Hepatocyte (in vitro differentiated cells): Measurements from ENCODE around the gene GALNT17. TPM values are rescaled to one million over a fixed set of nuclear protein-coding genes. Genes with fewer than 3 reads are reported as not detected.

Source experiments
- DNase-seq: peaks from one replicate; pipeline ENCODE4 v3.0.0-alpha.2; 2016; ENCODE audit warnings: low spot score
- H2AFZ ChIP-seq: fragments of 200-600 bp; sonication (generic); 2 replicates; pipeline ENCODE4 v1.6.0; 2016; ENCODE audit warnings: antibody characterized with exemption, mild to moderate bottlenecking
- H3K27ac ChIP-seq: fragments of 200-600 bp; sonication (generic); 2 replicates; pipeline ENCODE4 v1.5.1; 2016; ENCODE audit warnings: mild to moderate bottlenecking
- H3K27me3 ChIP-seq: fragments of 200-600 bp; sonication (generic); 2 replicates; pipeline ENCODE4 v1.6.1; 2016
- H3K36me3 ChIP-seq: fragments of 200-600 bp; sonication (generic); replicated peaks from 2 replicates; pipeline ENCODE4 v1.5.1; 2016; ENCODE audit warnings: low read depth; ENCODE audit not compliant: insufficient read depth
- H3K4me1 ChIP-seq: fragments of 200-600 bp; sonication (generic); 2 replicates; pipeline ENCODE4 v1.5.1; 2016; ENCODE audit warnings: mild to moderate bottlenecking, moderate library complexity; ENCODE audit not compliant: insufficient read depth
- H3K4me2 ChIP-seq: fragments of 200-600 bp; sonication (generic); 2 replicates; pipeline ENCODE4 v1.6.0; 2016
- H3K4me3 ChIP-seq: fragments of 200-600 bp; sonication (generic); 2 replicates; pipeline ENCODE4 v1.5.1; 2016; ENCODE audit warnings: mild to moderate bottlenecking
- H3K79me2 ChIP-seq: fragments of 200-600 bp; sonication (generic); 2 replicates; pipeline ENCODE4 v1.6.0; 2017; ENCODE audit warnings: mild to moderate bottlenecking
- H3K9me2 ChIP-seq: fragments of 200-600 bp; sonication (generic); replicated peaks from 2 replicates; pipeline ENCODE4 v1.6.0; 2017; ENCODE audit warnings: mild to moderate bottlenecking; ENCODE audit not compliant: insufficient read depth
- H3K9me3 ChIP-seq: fragments of 200-600 bp; sonication (generic); 2 replicates; pipeline ENCODE4 v1.5.1; 2016; ENCODE audit warnings: low read depth, mild to moderate bottlenecking
- H4K20me1 ChIP-seq: fragments of 200-600 bp; sonication (generic); 2 replicates; pipeline ENCODE4 v1.6.0; 2016; ENCODE audit warnings: mild to moderate bottlenecking; ENCODE audit not compliant: insufficient read depth, poor library complexity, severe bottlenecking
- EZH2 ChIP-seq: fragments of 200-600 bp; sonication (generic); IDR thresholded peaks from 2 replicates; pipeline ENCODE4 v1.6.1; 2016; ENCODE audit warnings: antibody characterized with exemption, mild to moderate bottlenecking, borderline replicate concordance
- EZH2phosphoT487 ChIP-seq: fragments of 200-600 bp; sonication (generic); IDR thresholded peaks from one replicate; pipeline ENCODE4 v1.6.1; 2018; ENCODE audit warnings: antibody characterized with exemption, mild to moderate bottlenecking, low read depth, moderate library complexity; ENCODE audit not compliant: unreplicated experiment, severe bottlenecking
- WGBS: methylation state at CpG from one replicate; pipeline ENCODE4 v1.1.6; 2016; ENCODE audit warnings: low lambda C conversion rate; ENCODE audit errors: missing lambda C conversion rate; 5-methylcytosine and 5-hydroxymethylcytosine counted together
- polyA plus RNA-seq: library from polyadenylated mRNA; unstranded; fragments of >200 nt; fragmentation: Nextera tagmentation; extraction: Ambion mirVana; gene quantifications from 2 replicates; pipeline ENCODE4 v1.2.1, GENCODE V29; 2016
- total RNA-seq: library from RNA; depleted of rRNA; stranded (reverse); fragments of >200 nt; gene quantifications from 2 replicates; pipeline ENCODE4 v1.2.3, GENCODE V29; 2014
- TF ChIP-seq, protein P1 (sequence below): fragments of 200-600 bp; sonication (generic); IDR thresholded peaks from 2 replicates; pipeline ENCODE4 v1.5.1; 2016; ENCODE audit warnings: antibody characterized with exemption, mild to moderate bottlenecking; ENCODE audit not compliant: poor library complexity

Gene GALNT17
- total and polyA plus RNA-seq, 2 experiments from 2014 or later: 4.3 to 8.1 TPM

DNA sequence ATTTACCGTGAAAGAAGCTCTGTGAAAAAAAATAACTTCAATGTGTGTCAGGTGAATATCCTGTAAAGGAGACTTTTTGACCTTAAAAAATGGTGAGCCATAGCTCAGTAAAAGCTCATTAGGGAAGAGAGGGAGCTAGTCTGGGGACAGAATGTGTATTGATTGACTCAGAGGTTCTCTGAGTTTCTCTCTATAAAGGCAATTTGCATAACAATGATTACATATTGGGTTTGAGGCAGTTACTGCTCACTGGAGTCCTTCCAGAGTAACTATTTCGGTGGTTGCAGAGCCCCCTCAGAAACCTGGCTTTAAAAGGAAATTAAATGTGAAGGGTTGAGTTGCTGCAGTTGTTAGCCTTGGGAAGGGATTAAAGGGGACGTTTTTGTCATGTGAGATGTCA lies 181.6 kb downstream of the GALNT17 start:
- Histone ChIP-seq H3K9me3 (no peaks in the 10 kb centered on the region), H2AFZ (no peak overlapping the region), H3K27me3 (no peaks in the 10 kb centered on the region), H3K4me1 (no peaks in the 10 kb centered on the region), H4K20me1 (no peaks in the 10 kb centered on the region), H3K9me2 (no peaks in the 10 kb centered on the region), H3K79me2 (no peaks in the 10 kb centered on the region), H3K4me2 (no peak overlapping the region), H3K27ac (no peak overlapping the region), H3K4me3 (no peak overlapping the region), H3K36me3 (no peaks in the 10 kb centered on the region)
- no peak for DNase-seq
- TF ChIP-seq, protein P1, sequence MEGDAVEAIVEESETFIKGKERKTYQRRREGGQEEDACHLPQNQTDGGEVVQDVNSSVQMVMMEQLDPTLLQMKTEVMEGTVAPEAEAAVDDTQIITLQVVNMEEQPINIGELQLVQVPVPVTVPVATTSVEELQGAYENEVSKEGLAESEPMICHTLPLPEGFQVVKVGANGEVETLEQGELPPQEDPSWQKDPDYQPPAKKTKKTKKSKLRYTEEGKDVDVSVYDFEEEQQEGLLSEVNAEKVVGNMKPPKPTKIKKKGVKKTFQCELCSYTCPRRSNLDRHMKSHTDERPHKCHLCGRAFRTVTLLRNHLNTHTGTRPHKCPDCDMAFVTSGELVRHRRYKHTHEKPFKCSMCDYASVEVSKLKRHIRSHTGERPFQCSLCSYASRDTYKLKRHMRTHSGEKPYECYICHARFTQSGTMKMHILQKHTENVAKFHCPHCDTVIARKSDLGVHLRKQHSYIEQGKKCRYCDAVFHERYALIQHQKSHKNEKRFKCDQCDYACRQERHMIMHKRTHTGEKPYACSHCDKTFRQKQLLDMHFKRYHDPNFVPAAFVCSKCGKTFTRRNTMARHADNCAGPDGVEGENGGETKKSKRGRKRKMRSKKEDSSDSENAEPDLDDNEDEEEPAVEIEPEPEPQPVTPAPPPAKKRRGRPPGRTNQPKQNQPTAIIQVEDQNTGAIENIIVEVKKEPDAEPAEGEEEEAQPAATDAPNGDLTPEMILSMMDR: no peak
- 51% methylated on average over 3 of the region's 3 CpGs for WGBS

GRCh38 chr7:71320916-71321315 lies 189.0 kb downstream of the GALNT17 start:
- Histone ChIP-seq H3K27me3 (no peaks in the 10 kb centered on the region), H3K79me2 (no peaks in the 10 kb centered on the region), H3K36me3 (no peaks in the 10 kb centered on the region), H3K27ac (no peak overlapping the region), H2AFZ (no peak overlapping the region), H3K9me3 (no peaks in the 10 kb centered on the region), H3K4me3 (no peak overlapping the region), H3K4me2 (no peak overlapping the region), H3K4me1 (no peaks in the 10 kb centered on the region), H3K9me2 (no peaks in the 10 kb centered on the region), H4K20me1 (no peaks in the 10 kb centered on the region)
- 94% methylated on average over 2 of the region's 2 CpGs for WGBS
- no peak for DNase-seq
- TF ChIP-seq, protein P1: no peak
- no peak for TF ChIP-seq EZH2phosphoT487
- no peak for TF ChIP-seq EZH2

DNA sequence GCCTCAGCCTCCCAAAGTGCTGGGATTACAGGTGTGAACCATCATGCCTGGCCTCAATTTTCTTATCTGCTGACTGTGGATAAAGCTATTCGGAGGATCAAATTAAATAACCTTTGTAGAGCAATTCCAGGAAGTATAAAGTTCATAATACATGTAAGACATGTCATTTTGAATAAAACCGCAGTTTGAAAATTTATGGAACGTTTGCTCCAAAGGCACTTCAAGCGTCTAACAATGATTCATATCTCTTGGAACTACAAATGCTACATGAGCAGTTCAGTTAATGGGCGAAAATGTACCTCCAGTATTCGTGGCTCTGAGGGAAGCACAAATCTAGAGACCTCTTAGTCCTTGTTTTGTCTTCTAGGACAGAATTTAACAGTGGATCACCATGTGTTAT lies 190.3 kb downstream of the GALNT17 start:
- DNase-seq: no peak
- 88% methylated on average over 6 of the region's 6 CpGs for WGBS
- Histone ChIP-seq H3K9me3 (no peaks in the 10 kb centered on the region), H3K9me2 (no peaks in the 10 kb centered on the region), H3K4me2 (no peak overlapping the region), H2AFZ (no peak overlapping the region), H3K27me3 (no peaks in the 10 kb centered on the region), H4K20me1 (no peaks in the 10 kb centered on the region), H3K4me1 (no peaks in the 10 kb centered on the region), H3K4me3 (no peak overlapping the region), H3K36me3 (no peaks in the 10 kb centered on the region), H3K27ac (no peak overlapping the region), H3K79me2 (no peaks in the 10 kb centered on the region)
- no peak for TF ChIP-seq EZH2phosphoT487
- no peak for TF ChIP-seq EZH2
- TF ChIP-seq, protein P1: no peak

DNA sequence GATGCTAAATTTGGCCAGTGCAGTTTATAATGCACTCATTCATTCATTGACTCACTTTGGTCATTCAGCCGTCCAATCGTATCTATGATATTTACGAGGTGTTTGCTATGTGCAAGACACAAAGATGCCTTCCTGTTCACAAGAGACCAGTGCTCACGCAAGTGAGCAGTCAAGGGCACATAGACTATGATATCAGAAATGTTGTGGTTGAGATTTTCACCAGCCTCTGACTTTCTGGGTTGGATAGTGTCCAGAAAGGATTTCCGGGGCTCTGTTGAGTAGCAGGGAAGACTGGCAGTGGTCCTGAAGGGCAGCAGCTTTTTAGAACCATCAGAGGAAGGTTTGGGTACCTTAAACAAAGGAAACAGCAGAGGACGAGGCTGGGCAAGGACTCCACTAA lies 191.8 kb downstream of the GALNT17 start:
- Histone ChIP-seq H3K27me3 (no peaks in the 10 kb centered on the region), H3K4me1 (no peaks in the 10 kb centered on the region), H3K9me3 (no peaks in the 10 kb centered on the region), H3K27ac (no peak overlapping the region), H3K36me3 (no peaks in the 10 kb centered on the region), H3K4me2 (no peak overlapping the region), H3K4me3 (no peak overlapping the region), H3K79me2 (no peaks in the 10 kb centered on the region), H4K20me1 (no peaks in the 10 kb centered on the region), H3K9me2 (no peaks in the 10 kb centered on the region), H2AFZ (no peak overlapping the region)
- WGBS: 69% methylated on average over 6 of the region's 6 CpGs
- no peak for TF ChIP-seq EZH2phosphoT487
- TF ChIP-seq EZH2: no peak
- TF ChIP-seq, protein P1: no peak
- no peak for DNase-seq
